MM.1S (cell line): ENCODE results near the gene LRCH4.
"Not testable (repeated sequence)": the region's sequence is repeated elsewhere in the genome, so short reads cannot be mapped to it uniquely, and the experiment has no call there.

Source experiments
- CTCF ChIP-seq: fragments of 300-600 bp; sonication (generic); IDR thresholded peaks from 2 replicates; pipeline ENCODE4 v1.5.1; 2016; ENCODE audit warnings: antibody characterized with exemption, low read length, mixed read lengths
- EZH2phosphoT487 ChIP-seq: fragments of 300-600 bp; sonication (generic); IDR thresholded peaks from 2 replicates; pipeline ENCODE4 v1.6.1; 2018; ENCODE audit warnings: antibody characterized with exemption, low read length

DNA sequence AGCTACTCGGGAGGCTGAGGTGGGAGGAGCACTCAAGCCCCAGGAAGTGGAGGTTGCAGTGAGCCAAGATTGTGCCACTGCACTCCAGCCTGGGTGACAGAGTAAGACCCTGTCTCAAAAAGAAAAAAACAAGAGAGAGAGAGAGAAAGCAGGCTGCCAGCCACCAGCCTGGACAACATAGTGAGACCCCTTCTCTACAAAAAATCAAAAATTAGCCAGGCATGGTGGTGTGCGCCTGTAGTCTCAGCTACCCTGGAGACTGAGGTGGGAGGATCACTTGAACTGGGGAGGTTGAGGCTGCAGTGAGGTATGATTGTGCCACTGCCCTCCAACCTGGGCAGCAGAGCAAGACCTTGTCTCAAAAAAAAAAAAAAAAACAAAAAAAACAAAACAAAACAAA lies 49.2 kb downstream of the LRCH4 start:
- not testable (repeated sequence) for TF ChIP-seq CTCF, EZH2phosphoT487
